ENCODE data around the gene HMCN1.

The HMCN1 gene

DNA sequence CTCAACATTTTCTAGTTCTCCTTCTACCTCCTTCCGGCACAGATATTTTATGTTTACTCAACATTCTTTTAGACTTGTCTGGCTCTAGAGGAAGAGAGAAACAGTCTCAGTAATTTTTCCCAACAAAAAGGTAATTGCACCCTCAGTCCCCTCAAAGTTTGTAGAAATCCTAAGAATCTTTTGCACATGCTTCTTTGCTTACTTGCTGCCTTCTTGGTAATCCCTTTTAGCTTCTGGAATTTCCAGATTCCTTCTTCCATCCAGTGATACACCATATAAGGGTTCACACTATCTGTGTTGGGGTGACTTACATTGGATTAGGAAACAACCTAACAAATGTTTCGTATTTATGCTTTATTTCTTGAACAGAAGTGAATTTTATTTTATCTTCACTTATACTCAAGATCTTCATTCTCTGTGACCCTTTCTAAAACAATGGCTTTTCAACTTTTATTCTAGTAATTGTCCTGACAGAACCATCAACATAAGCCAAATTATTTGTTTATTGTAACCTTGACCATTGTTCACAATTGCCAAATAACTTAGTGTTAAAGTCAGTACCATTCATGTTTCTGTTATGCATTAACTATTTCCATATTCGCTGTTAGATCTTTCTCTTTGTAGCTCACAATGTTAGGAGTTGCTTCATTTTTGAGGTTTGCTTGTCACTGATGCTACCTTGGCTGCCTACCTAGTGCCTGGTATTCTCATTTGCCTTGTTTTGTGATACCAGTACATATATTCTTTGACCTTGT lies 238.1 kb downstream of the HMCN1 start:
- DNase-seq, result no peak

- DNase-seq, result no peak
Measured at GRCh38 chr1:185973645-185974044, 239.5 kb downstream of the HMCN1 start.

GRCh38 chr1:185974367-185975170 lies 240.4 kb downstream of the HMCN1 start:
- no peak for DNase-seq

DNA sequence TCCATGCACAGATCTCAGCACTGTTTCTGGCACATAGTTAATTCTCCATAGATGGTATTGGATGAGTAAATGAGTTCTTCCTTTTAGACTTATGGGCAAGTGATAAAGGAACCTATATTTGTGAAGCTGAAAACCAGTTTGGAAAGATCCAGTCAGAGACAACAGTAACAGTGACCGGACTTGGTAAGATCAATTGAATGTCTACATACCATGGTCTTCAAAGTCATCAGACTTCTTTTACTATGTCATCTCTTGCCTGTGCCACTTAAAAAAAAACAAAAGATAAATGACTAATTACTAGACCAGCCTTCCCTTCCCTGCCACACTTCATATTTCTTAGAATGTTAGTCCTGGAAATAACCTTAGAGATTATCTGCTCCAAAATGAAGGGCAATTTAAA lies 246.7 kb downstream of the HMCN1 start:
- no peak for DNase-seq

DNA sequence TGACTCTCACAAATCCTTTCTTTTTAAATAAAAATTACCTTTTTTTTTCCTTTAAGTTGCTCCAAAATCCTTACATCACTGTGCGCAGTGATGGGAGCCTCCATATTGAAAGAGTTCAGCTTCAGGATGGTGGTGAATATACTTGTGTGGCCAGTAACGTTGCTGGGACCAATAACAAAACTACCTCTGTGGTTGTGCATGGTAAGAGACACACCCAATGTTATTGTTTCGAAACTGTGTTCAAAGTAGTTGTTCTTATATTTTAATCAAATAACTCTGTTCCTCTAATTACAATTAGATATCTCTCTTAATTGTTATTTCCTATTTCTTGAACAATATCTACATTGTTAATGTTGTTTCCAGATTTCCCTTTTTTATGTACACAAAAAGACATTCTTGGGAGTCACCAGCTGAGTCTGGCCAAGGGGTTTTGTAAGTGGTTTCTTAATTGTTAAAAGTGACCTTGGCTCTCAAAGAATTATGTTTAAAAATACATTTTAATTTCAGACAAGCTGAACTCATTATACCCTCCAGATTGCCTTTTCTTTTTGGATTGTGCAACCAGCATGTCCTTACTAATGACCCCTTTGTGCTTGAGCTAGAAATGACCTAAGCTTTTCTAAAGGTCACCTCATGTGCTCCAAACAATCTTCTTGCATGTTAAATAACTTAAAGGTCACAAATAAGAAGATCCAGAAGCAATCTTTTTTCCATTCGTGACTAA lies 250.1 kb downstream of the HMCN1 start:
- no peak for DNase-seq

DNA sequence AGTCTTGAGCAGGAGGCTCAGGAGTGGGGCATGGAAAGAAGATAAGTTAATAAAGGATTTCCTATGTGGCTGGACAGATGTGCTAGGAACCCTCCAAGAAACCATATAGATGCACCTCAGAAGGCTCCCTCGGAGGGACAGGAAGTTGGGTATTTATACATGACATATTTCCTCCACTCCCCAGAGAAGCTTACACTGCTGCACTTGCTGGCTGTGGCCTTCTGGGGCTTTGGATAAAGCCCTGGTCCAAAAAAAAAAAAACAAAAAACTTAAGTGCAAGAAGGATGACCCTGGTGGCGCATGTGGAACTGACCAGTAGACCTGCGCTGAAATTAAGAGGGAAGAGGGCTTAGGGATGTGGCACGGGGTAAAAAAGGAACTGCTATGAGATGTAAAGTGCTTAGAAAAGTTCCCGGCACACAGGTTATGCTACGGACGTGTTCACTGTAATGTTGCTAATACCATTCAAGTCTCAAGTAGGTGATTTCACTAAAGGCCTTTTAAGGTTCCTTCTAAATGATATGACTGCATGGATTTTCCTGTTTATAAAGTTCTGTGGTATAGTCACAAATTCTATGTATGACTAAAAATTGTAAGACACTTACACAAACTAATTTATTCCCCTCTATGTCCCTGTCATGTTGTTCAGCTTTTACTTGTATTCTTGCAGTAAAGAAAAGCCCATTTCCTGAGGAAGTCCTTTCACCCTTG lies 253.6 kb downstream of the HMCN1 start:
- DNase-seq, result no peak

- no peak for DNase-seq
Measured at GRCh38 chr1:185990565-185990964, 256.4 kb downstream of the HMCN1 start.

GRCh38 chr1:185991266-185991665 lies 257.1 kb downstream of the HMCN1 start:
- no peak for DNase-seq

- no peak for DNase-seq
Measured at GRCh38 chr1:185996211-185996610, 262.0 kb downstream of the HMCN1 start.

DNA sequence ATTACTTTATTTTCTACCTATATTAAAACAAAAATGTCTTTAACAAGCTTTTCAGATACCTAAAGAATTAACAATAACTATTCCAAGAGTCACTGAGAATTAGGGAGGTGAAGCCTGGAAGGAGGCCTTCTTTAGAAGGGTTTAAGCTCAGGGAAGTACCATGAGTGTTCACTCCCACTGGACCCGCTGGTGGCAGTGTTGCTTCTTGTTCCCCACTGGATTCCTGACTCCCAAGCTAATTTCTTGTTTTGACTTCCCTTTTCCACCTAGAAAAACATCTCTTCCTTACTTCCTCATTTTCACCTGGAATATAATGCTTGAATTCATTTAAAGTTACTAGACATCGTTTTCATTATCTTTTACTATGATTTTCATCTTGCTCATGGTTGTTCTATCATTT lies 264.2 kb downstream of the HMCN1 start:
- DNase-seq, result peak in 2 of 3 donors; percentile 2 to 9

DNA sequence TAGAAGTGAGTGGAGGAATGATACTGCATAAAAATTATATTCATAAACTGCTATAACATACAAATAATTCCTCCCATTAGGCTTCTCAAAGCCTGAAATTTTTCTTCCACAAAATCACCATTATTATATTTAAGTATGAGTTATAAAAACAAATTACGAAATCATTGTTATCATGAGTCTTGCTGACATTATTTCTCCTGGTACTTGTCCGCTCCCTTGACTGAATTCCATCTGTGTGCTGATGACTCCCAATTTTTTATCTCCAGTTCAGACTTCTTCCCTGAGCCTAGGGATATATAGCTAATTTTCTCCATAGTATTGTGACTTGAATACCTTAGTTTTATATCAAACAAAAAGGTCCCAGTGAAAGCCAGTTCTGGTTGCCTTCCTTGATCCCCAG lies 268.2 kb downstream of the HMCN1 start:
- DNase-seq, result no peak

GRCh38 chr1:186009039-186009737 lies 275.0 kb downstream of the HMCN1 start:
- DNase-seq, result peak in 1 of 3 donors; percentile 3

- no peak for DNase-seq
Measured at GRCh38 chr1:186014370-186015037, 280.3 kb downstream of the HMCN1 start.

DNA sequence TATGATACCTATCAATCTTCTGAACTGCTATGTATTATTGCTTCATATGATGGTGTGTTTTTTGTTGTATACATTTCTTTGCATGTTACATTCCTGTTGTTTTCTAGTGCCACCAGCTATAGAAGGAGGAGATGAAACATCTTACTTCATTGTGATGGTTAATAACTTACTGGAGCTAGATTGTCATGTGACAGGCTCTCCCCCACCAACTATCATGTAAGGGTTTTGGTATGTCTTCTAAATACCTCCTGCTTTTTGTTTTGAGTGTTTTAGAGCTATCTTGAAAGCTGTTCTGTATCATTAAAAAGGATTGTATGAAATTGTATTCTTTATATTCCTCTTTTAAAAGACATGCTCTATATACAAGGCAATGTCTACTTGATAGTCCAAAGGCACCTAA lies 282.7 kb downstream of the HMCN1 start:
- DNase-seq, result no peak

DNA sequence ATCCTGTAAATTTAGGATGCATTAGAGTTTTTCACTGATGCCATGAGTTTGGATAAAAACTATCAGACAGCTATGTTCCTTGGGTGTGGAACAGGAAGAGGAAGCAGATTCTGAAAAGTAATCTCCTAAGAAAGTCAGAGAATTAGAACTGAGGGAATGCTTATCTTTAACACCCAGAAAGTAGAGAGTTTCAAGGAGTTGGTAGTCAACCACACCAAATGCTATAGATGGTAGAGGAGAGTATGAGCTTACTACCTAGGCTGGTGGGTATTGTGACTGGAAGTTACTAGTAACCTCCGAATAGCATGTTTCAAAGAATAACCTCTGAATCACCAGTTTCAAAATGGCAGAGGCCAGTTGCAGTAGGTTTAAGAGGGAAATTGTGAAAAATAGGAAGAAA lies 288.0 kb downstream of the HMCN1 start:
- DNase-seq, result no peak

DNA sequence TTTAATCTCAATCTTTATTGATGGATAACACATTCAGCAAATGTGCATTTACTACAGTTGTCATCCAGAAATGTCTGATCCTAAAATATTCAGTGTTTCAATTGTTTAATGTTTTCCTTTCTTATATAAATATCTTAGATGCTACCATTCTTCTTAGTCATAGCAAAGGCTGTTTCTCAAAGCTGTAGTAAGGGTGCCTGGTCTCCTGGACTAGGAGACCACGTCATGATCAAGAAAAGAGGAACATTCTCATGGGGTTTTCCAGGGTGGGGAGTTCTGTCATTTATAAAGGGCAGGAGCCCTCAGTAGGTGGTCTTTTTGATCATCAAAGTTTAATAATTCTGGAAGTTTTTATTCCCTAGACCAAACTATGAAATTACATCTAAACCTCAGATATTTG lies 292.8 kb downstream of the HMCN1 start:
- DNase-seq, result no peak

DNA sequence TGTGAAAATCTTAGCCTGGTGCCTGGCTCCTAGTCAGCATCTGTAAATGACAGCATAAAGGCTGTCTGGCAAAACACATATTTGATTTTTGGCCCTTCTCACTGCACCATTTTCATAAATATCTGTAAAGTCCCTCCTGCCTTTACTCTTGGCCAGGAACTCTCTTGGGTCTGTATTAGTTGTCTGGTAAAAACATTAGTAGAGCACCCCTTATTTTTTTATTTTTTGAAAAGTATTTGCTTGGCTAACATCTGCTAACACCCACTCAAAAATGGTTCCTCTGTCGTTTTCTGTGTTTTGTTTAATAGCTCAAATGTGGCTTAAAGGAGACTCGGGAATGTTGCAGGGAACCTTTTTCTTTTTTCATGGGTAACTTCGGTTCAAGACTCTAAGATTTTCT lies 293.4 kb downstream of the HMCN1 start:
- no peak for DNase-seq

DNA sequence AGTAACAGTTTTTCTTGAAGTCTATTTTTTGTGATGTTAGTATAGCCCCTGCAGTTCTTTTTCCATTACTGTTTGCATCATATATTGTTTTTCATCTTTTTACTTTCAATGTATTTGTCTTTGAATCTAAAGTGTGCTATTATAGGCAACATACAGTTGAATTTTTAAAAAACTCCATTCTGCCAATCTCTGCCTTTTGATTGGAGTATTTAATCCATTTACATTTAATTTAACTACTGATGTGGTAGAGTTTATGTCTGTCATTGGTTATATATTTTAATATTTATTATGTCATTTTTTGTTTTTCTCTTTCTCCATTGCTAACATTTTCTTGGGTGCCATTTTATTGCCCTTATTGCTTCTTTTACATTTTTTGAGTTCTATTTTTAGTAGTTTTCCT lies 296.3 kb downstream of the HMCN1 start:
- DNase-seq, result no peak

DNA sequence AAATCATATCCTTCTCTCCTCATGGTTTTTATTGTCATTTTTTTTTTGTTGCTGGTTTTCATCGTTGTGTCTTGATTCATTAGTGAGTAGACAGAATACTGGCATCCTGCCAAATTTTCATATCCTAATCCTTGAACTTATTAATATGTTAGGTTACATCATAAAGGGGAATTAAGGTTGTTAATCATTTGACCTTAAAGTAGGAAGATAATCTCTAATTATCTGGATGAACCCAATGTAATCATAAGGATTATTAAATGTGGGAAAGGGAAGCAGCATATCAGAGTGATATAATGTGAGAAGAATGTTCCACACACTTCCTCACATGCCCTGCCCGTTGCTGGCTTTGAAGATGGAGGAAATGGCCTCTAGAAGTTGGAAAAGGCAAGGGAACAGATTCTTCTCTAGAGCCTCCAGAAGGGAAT lies 299.7 kb downstream of the HMCN1 start:
- no peak for DNase-seq

DNA sequence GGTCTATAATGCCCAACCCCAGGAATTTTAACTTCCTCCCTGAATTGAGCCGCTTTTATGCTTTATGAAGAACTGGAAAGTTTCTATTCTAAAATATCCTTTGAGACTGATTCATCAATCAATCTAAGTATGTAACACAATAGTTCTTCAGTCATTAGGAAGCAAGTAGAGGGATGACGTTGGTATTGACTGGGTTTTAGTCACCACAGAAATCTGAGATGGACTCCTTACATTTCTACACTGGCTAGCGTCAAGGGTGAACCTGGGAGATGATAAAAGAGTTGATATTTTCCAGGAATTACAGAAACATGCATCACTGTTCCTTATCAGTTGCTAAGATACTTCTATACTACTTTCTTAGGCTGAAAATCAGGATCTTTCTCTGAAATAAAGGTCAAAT lies 308.0 kb downstream of the HMCN1 start:
- DNase-seq, result no peak

DNA sequence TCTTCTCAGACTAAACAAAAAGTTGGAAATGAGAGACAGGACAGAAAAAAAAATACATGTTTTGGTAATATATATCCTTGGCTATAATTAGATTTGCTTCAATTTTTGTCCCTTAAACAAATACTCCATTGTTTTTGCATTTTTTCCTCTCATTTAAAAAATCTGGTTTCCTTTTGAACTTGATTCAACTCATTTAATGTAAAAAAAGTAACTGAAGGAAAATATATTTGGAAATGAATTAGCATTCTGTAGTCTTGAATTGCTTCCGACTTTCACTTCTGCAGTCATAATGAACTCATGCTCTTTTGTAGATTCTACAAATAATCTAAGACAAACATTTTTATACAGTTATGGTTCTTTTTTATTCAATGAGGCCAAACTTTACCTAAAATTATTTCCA lies 309.1 kb downstream of the HMCN1 start:
- no peak for DNase-seq
